22Rv1 (cell line): Measurements from ENCODE around the gene IQCH.

Source experiments
- CTCF ChIP-seq: fragments of 450-650 bp; IDR thresholded peaks from 2 replicates; pipeline ENCODE4 v1.5.1; 2017; ENCODE audit warnings: mild to moderate bottlenecking
- ZFX ChIP-seq: fragments of 450-650 bp; IDR thresholded peaks from 2 replicates; pipeline ENCODE4 v1.6.1; 2017; ENCODE audit warnings: antibody characterized with exemption, borderline replicate concordance

GRCh38 chr15:67358391-67358790, 103.8 kb downstream of the IQCH start:
- no peak for TF ChIP-seq CTCF
- no peak for TF ChIP-seq ZFX
